GM21381 (cell line): Measurements from ENCODE around the gene PLXNA2.

Experiments
- ATAC-seq: cut with Tn5 transposase; IDR thresholded peaks from one replicate; pipeline ENCODE4 v1.9.1; 2021; ENCODE audit warnings: mild to moderate bottlenecking, moderate library complexity; ENCODE audit not compliant: unreplicated experiment

Gene PLXNA2

GRCh38 chr1:208243967-208244916 is at the start of gene PLXNA2:
TSS of gene PLXNA2 (minus strand) at chr1:208244384. CDS start at chr1:208217922, 26,462 bp downstream.
- ATAC-seq, result no peak

- no peak for ATAC-seq
These were observed 48.7 kb upstream of the PLXNA2 start for GRCh38 chr1:208292908-208293307.

- no peak for ATAC-seq
These were observed 47.9 kb upstream of the PLXNA2 start for GRCh38 chr1:208291923-208292711.

- ATAC-seq, result no peak
These were observed 46.9 kb upstream of the PLXNA2 start for GRCh38 chr1:208291129-208291528.

GRCh38 chr1:208289716-208290115 is 45.5 kb upstream of the PLXNA2 start:
- ATAC-seq, result no peak

GRCh38 chr1:208288495-208288894 is 44.3 kb upstream of the PLXNA2 start:
- ATAC-seq, result no peak

- ATAC-seq, result no peak
These were observed 36.7 kb upstream of the PLXNA2 start for GRCh38 chr1:208280681-208281450.

- no peak for ATAC-seq
These were observed 35.8 kb upstream of the PLXNA2 start for GRCh38 chr1:208279826-208280588.

- no peak for ATAC-seq
These were observed 34.5 kb upstream of the PLXNA2 start for GRCh38 chr1:208278638-208279037.

- ATAC-seq, result no peak
These were observed 32.7 kb upstream of the PLXNA2 start for GRCh38 chr1:208276757-208277435.

- no peak for ATAC-seq
These were observed 30.9 kb upstream of the PLXNA2 start for GRCh38 chr1:208275083-208275482.

- ATAC-seq, result no peak
These were observed 29.3 kb upstream of the PLXNA2 start for GRCh38 chr1:208273386-208274017.

- no peak for ATAC-seq
These were observed 28.5 kb upstream of the PLXNA2 start for GRCh38 chr1:208272713-208273112.

GRCh38 chr1:208272311-208272710 is 28.1 kb upstream of the PLXNA2 start:
- ATAC-seq, result no peak

GRCh38 chr1:208271236-208271635 is 27.1 kb upstream of the PLXNA2 start:
- ATAC-seq, result no peak

GRCh38 chr1:208270651-208271141 is 26.5 kb upstream of the PLXNA2 start:
- ATAC-seq, result no peak

GRCh38 chr1:208269338-208269666 is 25.1 kb upstream of the PLXNA2 start:
- no peak for ATAC-seq

GRCh38 chr1:208268541-208269337 is 24.6 kb upstream of the PLXNA2 start:
- no peak for ATAC-seq
